GM12891 (cell line): ENCODE results near the gene MAT1A.
"Not testable (repeated sequence)": the region's sequence is repeated elsewhere in the genome, so short reads cannot be mapped to it uniquely, and the experiment has no call there.

ENCODE experiments used
- DNase-seq: peaks from one replicate; pipeline ENCODE4 v3.0.0; 2011; ENCODE audit warnings: low spot score; ENCODE audit not compliant: insufficient read length
- FAIRE-seq: peaks from 2 replicates; lab custom pipeline; 2011; peaks lifted over from hg19 to GRCh38; lab: Jason Lieb, UNC
- PAX5 ChIP-seq: IDR thresholded peaks from 2 replicates; pipeline ENCODE4 v1.6.1; 2011; ENCODE audit warnings: low read length, moderate library complexity, mild to moderate bottlenecking; ENCODE audit not compliant: insufficient read depth, severe bottlenecking
- POLR2A ChIP-seq: IDR thresholded peaks from 2 replicates; pipeline ENCODE4 v1.6.1; 2011; ENCODE audit warnings: low read depth, low read length, control low read depth
- POLR2AphosphoS5 ChIP-seq: IDR thresholded peaks from 2 replicates; pipeline ENCODE4 v1.6.1; 2011; ENCODE audit warnings: low read depth, low read length, control low read depth
- POU2F2 ChIP-seq: IDR thresholded peaks from 2 replicates; pipeline ENCODE4 v1.6.1; 2011; ENCODE audit warnings: low read depth, mild to moderate bottlenecking, control low read depth, low read length, moderate library complexity
- SPI1 ChIP-seq: IDR thresholded peaks from 2 replicates; pipeline ENCODE4 v1.6.1; 2011; ENCODE audit warnings: low read depth, low read length, control low read depth
- TAF1 ChIP-seq: IDR thresholded peaks from 2 replicates; pipeline ENCODE4 v1.6.1; 2011; ENCODE audit warnings: low read depth, low read length, control low read depth

The MAT1A gene

DNA sequence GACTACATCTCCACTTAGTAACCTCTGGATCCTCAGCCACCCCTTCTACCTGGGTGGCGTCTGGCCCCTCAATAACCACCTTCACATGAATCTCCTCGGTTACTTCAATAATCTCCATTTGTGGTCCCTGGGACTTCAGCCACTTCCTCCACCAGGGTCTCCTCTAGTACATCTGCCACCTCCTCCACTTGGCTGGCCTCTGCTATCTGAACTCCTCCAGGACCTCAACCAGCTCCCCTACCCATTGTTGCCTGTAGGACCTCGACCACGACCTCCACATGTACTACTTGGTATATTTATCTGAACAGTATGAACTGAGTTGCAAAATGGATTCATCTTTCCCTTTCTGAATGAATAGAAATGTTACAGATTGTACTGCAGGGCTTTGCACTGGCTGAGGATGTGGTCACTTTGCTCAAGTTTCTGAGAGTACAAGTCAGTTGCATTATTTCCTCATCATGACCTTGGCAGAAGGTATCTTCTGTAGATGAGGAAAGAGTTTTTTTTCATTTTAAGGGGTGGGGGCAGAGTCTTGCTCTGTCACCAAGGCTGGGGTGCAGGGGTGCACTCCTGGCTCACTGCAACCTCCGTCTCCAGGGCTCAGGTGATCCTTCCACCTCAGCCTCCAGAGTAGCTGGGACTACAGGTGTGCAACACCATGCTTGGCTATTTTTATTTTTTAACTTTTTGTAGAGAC lies 36.0 kb downstream of the MAT1A start:
- DNase-seq (no peak), FAIRE-seq (no peak)
- no peak for TF ChIP-seq POLR2AphosphoS5
- no peak for TF ChIP-seq SPI1

DNA sequence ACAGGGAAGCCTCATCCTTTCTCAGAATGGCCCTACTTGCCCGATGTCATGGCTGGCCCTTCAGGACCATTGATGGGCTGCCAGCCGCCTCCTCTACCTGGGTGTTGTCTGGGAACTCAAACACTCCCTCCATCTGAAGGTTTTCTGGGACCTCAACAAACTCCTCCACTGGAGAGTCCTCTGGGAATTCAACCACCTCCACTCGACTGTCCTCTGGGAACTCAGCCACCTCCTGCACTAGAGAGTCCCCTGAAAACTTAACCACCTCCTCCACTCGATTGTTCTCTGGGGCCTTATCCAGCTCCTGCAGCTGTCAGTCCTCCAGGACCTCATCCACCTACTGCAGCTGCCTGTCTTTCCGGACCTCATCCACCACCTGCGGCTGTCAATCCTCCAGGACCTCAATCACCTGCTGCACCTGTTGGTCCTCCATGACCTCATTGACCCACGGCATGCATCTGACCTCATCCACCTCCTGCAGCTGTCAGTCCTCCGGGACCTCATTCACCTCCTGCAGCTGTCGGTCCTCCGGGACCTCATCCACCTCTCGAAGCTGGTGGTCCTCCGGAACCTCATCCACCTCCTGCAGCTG lies 37.1 kb downstream of the MAT1A start:
- no peak for TF ChIP-seq POU2F2
- no peak for TF ChIP-seq POLR2A
- no peak for TF ChIP-seq SPI1
- TF ChIP-seq POLR2AphosphoS5, result no peak
- TF ChIP-seq PAX5, result no peak
- TF ChIP-seq TAF1, result no peak
- DNase-seq (no peak), FAIRE-seq (no peak)

DNA sequence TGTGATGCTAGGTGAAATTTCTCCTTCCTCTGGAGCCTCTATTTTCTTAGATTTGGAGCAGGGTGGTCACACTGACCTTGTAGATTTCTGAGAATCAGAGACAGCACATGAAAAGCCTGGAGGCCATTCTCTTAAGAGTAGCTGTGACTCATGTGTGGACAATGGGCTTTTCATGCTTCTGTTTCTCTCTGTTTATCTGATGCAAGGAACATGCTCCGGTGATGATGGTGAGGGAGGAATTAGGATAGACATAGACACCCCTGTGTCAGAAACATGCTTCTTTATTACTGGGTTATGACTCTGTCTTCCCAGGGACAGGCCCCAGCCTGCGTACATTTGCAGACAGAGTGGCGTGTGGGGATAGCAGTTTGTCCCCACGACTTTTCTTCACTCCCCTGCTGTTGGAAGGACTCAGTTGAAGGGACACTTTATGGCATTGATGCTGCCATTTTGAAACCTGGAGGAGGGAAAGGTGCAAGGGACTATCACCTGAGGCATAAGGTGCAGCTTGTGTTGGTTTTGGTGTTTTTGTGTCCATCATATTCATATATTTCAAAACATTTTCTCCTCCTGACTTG lies 37.7 kb downstream of the MAT1A start:
- DNase-seq, FAIRE-seq: not testable (repeated sequence)

DNA sequence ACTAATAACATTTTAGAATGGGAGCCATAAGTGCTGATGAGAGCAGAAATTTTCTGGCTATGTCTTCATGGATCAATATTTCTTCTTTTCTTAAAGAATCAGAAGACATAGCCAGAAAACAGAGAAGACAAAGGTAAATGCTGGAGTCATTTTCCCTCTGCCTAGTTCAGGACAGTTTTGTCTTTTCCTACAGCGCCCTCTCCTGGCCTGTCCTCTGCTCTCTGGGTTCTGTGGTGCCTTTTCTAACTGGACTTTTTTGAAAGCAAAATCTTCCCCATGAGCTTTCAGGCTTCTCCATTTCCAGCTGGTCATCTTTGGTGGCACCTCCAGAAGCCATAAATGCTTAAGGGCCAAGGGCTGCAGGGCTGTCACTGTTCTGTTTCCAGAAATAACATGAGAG lies 39.1 kb downstream of the MAT1A start:
- FAIRE-seq, result peak; percentile 50
- not testable (repeated sequence) for DNase-seq

DNA sequence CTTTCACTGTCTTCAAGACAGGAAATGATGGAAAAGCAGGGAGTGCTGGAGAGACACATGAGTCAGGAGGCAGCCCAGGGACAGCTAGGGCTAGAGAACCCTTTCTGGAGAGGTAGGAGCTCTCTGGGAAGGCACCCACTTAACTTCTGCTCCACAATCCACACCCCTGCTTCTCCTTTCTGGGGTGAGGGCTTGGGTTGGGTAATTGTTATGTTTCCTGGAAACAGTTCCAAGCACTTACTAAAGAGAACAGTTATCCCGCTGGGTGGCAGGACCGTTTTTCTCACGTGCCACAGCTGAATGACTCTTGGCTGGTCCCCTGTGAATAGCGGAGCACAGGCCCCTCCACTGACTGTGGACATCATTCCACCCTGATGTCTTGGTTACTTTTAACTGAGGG lies 39.6 kb downstream of the MAT1A start:
- not testable (repeated sequence) for FAIRE-seq, DNase-seq

DNA sequence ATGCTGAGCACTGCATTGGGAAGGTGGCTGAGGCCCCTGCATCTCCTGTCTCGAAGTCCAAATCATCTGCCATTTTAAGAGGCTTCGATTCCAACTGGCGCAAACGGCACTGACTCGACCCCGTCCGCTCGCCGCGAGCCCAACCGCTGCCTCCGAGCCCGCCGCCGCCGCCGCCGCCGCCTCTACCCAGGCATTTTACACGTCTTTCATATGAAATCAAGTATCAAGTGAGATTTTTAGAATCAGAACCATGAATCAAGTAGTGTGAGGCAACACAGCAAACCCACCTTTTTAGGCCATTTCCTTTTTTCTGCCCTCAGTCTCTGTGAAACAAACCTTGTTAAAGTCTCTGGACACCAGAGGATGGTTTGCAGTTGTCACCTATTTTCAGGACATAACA lies 41.8 kb downstream of the MAT1A start:
- FAIRE-seq, DNase-seq: not testable (repeated sequence)

DNA sequence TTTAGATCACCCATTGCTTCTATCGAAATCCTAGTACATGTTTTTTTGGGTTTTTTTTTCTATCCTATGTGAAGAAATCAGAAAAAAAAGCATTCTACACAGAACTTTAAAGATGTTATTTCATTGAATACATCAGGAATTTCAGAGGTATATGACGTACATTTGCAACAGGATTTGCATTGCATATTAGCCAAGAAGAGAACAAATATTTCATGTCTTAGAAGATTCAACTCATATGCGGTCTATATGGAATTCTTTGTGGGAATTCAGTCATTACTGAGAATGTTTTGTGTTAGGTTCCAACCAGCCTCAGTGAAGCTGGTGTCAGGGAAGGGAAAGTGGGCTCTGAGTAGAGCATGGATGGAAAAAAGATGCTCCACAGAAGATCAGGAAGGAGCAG lies 45.1 kb downstream of the MAT1A start:
- FAIRE-seq, DNase-seq: not testable (repeated sequence)

DNA sequence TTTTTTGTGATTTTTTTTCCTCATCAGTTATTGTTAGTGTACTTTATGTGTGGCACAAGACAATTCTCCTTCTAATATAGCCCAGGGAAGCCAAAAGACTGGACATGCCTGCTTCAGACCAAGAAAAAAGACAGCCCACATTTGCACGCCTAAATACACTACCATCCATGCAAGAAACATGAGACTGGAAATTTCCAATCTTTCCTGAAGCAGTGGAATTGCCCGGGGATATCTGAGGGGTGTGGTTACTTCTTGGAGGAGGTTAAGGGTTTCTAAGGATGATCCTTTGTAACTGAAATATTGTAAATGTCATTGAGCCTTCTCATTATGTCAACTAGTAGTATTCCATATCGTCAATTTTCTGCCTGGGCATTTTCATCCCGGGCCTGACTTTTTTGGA lies 47.1 kb downstream of the MAT1A start:
- not testable (repeated sequence) for DNase-seq, FAIRE-seq

DNA sequence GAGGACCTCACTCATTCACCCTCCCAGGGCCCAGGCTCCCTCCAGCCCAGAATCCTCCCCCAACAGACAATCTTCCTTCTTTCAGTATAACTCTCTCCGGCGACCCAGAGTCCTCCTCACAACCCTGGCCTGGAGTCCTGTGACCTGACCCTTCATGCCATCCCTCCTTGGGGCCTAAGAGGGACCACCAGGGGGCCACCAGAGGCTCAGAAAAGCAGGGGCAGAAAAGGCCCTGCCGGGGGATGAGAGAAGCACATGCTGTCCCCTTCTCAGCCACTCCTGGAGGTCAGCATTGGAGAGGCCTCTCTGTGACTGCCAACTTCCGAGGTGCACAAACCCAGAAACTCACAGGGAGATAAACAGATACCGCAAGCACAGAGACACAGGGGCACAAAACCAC lies 53.0 kb downstream of the MAT1A start:
- DNase-seq, FAIRE-seq: not testable (repeated sequence)

DNA sequence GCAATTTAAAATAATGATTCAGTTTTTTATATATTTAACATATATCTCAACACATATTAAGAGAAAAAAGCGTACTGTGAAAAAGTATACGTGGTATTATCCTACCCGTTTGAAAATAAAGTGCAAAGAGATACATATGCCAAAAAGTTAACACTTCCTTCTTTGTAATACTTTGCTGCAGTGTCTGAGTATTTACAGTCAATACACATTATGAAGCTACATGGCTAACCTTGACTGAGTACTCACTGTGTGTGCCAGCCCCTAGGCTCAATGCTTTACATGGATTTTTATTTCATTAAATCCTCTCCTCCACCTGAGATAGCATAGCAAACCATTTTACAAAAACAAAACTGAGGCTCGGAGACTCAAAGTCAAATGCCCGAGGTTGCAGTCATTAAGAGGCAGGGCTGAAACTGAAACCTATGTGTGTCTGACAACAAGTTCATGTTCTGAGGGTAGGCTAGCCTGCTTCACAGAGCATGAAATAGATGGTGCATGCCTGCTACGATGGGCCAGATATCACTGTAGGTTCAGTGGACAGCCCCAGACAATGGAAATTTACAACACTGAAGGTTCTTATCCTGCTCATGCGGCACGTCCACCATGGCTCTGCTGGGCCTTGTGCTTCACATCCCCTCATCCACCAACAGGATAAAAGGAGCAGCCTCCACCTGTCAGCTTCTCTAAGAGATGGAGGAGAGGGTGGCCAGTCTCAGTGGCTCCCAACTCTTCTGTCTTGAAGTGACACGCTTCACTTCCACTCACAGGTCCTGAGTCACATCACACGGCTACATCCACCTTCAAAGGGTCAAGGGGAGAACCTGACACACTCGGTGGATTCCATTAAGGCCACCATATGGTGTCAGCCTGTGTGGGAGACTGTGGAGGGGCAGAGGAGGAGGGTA lies 54.9 kb downstream of the MAT1A start:
- FAIRE-seq, result peak; percentile 97
- DNase-seq, result not testable (repeated sequence)

DNA sequence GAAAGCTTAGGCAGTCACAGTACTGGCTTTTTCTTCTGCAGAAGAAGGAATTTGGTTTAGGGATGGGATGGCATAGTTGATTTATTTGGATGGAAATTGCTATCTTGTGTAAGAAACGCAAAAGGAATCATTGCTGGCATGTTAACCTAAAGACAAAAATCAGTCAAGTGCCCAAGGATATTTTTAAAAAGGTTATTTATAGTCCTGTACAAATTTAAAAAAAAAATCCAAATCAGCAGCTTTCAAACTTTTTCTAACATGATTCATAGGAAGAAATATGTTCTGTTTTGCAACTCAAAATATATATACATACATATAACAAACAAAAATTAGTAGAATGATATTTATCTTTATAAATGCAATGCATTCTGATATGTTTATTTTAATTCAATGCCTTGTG lies 55.6 kb downstream of the MAT1A start:
- DNase-seq, FAIRE-seq: not testable (repeated sequence)

DNA sequence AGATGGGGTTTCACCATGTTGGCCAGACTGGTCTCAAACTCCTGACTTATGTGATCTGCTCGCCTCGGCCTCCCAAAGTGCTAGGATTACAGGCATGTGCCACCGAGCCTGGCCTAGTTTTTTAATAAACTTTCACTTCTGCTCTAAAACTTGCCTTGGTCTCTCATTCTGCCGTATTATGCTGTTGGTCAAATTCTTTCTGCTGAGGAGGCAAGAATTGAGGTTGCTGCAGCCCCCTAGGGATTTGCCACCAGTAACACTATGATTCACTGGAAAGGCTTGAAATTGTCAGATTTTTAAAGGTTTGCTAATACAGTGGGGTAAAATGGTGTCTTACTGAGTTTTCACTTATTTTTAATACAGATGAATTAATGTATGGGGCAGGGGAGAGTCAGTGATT lies 62.7 kb downstream of the MAT1A start:
- TF ChIP-seq SPI1, result peak; percentile 48; the same call in 1 of the 2 replicates
- not testable (repeated sequence) for FAIRE-seq, DNase-seq

DNA sequence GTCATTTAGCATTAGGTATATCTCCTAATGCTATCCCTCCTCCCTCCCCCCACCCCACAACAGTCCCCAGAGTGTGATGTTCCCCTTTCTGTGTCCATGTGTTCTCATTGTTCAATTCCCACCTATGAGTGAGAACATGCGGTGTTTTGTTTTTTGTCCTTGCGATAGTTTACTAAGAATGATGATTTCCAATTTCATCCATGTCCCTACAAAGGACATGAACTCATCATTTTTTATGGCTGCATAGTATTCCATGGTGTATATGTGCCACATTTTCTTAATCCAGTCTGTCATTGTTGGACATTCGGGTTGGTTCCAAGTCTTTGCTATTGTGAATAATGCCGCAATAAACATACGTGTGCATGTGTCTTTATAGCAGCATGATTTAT lies 66.4 kb downstream of the MAT1A start:
- not testable (repeated sequence) for FAIRE-seq, DNase-seq
